WERI-Rb-1 (cell line): ENCODE measurements around the gene NAXD.

Source experiments
- DNase-seq: peaks from one replicate; pipeline ENCODE4 v3.0.0-alpha.2; 2020
- H3K27ac ChIP-seq: fragments of 250-450 bp; sonication (Bioruptor Pico); 2 replicates; pipeline ENCODE4 v1.5.1; 2020; ENCODE audit warnings: mild to moderate bottlenecking, moderate library complexity
- H3K27me3 ChIP-seq: fragments of 250-450 bp; sonication (Bioruptor Pico); 2 replicates; pipeline ENCODE4 v1.5.1; 2021; ENCODE audit warnings: mild to moderate bottlenecking, low read depth, moderate library complexity; ENCODE audit not compliant: insufficient read depth, severe bottlenecking
- H3K36me3 ChIP-seq: fragments of 250-450 bp; sonication (Bioruptor Pico); 2 replicates; pipeline ENCODE4 v1.5.1; 2020; ENCODE audit warnings: mild to moderate bottlenecking, moderate library complexity
- H3K4me3 ChIP-seq: 2 replicates; pipeline ENCODE4 v1.5.1; 2011; ENCODE audit warnings: low read depth, mild to moderate bottlenecking, control low read depth, low read length
- H3K9me3 ChIP-seq: fragments of 250-450 bp; sonication (Bioruptor Pico); 2 replicates; pipeline ENCODE4 v1.5.1; 2021; ENCODE audit warnings: mild to moderate bottlenecking, moderate library complexity; ENCODE audit not compliant: severe bottlenecking
- CTCF ChIP-seq: IDR thresholded peaks from 2 replicates; pipeline ENCODE4 v1.5.1; 2011; ENCODE audit warnings: low read depth, mild to moderate bottlenecking, control low read depth, inconsistent platforms, low read length

Gene NAXD

DNA sequence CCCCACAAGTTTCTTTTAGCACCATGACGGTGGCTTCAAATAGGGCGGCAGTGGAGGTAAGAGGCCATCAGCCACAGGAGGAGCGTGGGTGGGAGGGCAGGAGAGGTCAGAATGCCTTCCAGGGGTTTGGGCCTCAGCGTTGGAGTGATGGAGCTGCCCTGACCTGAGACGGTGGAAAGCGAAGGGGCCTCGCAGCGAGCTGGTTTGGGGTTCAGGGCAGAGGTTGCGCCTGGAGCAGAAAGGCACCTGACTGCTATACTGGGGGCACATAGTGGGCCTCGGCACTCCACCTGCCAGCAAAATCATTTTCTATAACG, 382 bp upstream of the NAXD start:
- peak overlapping the region; percentile 75 for H3K27ac ChIP-seq
- peaks cover 11% of the 10 kb centered on the region for H3K9me3 ChIP-seq
- TF ChIP-seq CTCF = no peak
- H3K27me3 ChIP-seq = no peaks in the 10 kb centered on the region
- H3K4me3 ChIP-seq = peak overlapping the region; percentile 88
- DNase-seq = no peak
- peaks cover 15% of the 10 kb centered on the region for H3K36me3 ChIP-seq

GRCh38 chr13:110616103-110617101, 1.1 kb downstream of the NAXD start:
- peak; percentile 51 for DNase-seq
- no peaks in the 10 kb centered on the region for H3K27me3 ChIP-seq
- H3K27ac ChIP-seq = peak overlapping the region; percentile 75
- peak overlapping the region; percentile 88 for H3K4me3 ChIP-seq
- peak; percentile 33; the same call in 1 of the 2 replicates for TF ChIP-seq CTCF
- peaks cover 11% of the 10 kb centered on the region for H3K9me3 ChIP-seq
- peaks cover 15% of the 10 kb centered on the region for H3K36me3 ChIP-seq

- no peak for TF ChIP-seq CTCF
- DNase-seq = no peak
- Histone ChIP-seq H3K9me3 (peaks cover 11% of the 10 kb centered on the region), H3K27ac (no peak overlapping the region), H3K27me3 (no peaks in the 10 kb centered on the region), H3K4me3 (no peak overlapping the region), H3K36me3 (peaks cover 24% of the 10 kb centered on the region)
These were observed 2.2 kb downstream of the NAXD start for GRCh38 chr13:110617321-110618072.

DNA sequence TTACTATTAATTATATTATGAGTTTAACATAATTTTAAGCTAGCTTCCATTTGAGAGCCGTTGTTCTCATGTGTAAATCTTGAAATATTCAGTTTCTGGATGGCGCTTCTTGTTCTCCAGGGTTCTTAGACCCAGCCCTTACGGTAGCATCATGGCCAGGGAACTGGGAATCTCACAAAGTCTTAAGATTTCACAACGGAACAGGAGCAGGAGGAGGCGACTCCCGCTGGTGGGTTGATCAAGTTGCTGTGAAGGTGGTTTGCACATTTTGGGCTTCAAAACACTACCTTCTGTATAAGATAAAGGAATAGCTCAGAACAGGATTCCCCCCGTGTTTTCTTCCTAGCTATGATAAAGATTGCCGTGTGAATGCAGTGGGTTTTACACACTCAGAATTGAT, 2.8 kb downstream of the NAXD start:
- Histone ChIP-seq H3K27ac (no peak overlapping the region), H3K36me3 (peaks cover 31% of the 10 kb centered on the region), H3K9me3 (peaks cover 11% of the 10 kb centered on the region), H3K27me3 (no peaks in the 10 kb centered on the region), H3K4me3 (no peak overlapping the region)
- TF ChIP-seq CTCF = no peak
- DNase-seq = peak; percentile 4

GRCh38 chr13:110618780-110619179, 3.4 kb downstream of the NAXD start:
- DNase-seq = peak; percentile 9
- Histone ChIP-seq H3K4me3 (no peak overlapping the region), H3K36me3 (peaks cover 37% of the 10 kb centered on the region), H3K27ac (no peak overlapping the region), H3K9me3 (peaks cover 11% of the 10 kb centered on the region), H3K27me3 (no peaks in the 10 kb centered on the region)
- no peak for TF ChIP-seq CTCF
